ENCODE measurements around the gene CAND2.

GRCh38 chr3:12808587-12808986 is 12.1 kb downstream of the CAND2 start:
- TF ChIP-seq CTCF (conservative IDR thresholded peaks at IDR 0.05 in 1 of 2, IDR thresholded peaks at IDR 0.05 in 1 of 2; ENCODE audit: low read depth in 1 of 2, low read length in 2 of 2) (no peak), EZH2 (IDR thresholded peaks at IDR 0.05; ENCODE audit: low read length, missing control alignments) (no peak)

Measured in fibroblast of lung (primary cell).